ENCODE results near the gene CD27. TPM values are rescaled to one million over a fixed set of nuclear protein-coding genes. Genes with fewer than 3 reads are reported as not detected.
A peak's percentile ranks its signal among the peaks of the same experiment; 100 is the strongest.

Gene CD27
- total and polyA plus RNA-seq, 2 experiments from 2014 or later, result 0.53 TPM; not detected in 1

- H3K9me2 ChIP-seq (ENCODE audit: insufficient read depth), result no peaks in the 10 kb centered on the region
- no peaks in the 10 kb centered on the region for H3F3A ChIP-seq (replicated peaks; ENCODE audit: low read depth)
- no peak overlapping the region for H2AFZ ChIP-seq
- H3K4me3 Mint-ChIP-seq, result no peak overlapping the region
- peak overlapping the region; percentile 72; the same call in 1 of the 2 replicates for H3K27ac Mint-ChIP-seq
- no peaks in the 10 kb centered on the region for H3K4me1 ChIP-seq (ENCODE audit: insufficient read depth)
- H3K27ac ChIP-seq (ENCODE audit: low read depth), result no peak overlapping the region
- no peaks in the 10 kb centered on the region for H4K20me1 ChIP-seq (replicated peaks; ENCODE audit: insufficient read depth)
- peaks cover 24% of the 10 kb centered on the region for H3K4me1 Mint-ChIP-seq
- no peak overlapping the region for H3K4me2 ChIP-seq
- DNase-seq (ENCODE audit: low spot score) (no peak), ATAC-seq (no peak)
- H3K4me3 ChIP-seq, result no peak overlapping the region
- no peaks in the 10 kb centered on the region for H3K36me3 Mint-ChIP-seq (ENCODE audit: low read depth)
- TF ChIP-seq JUNB (IDR thresholded peaks at IDR 0.05; ENCODE audit: unreplicated experiment) (no peak), ZNF462 (CRISPR knock-in tag; IDR thresholded peaks at IDR 0.05) (no peak), EZH2 (IDR thresholded peaks at IDR 0.05; ENCODE audit: low read depth, unreplicated experiment) (no peak), CREB1 (CRISPR knock-in tag; IDR thresholded peaks at IDR 0.05; ENCODE audit: low read depth) (no peak), ZNF331 (CRISPR knock-in tag; IDR thresholded peaks at IDR 0.05; ENCODE audit: low read depth) (no peak), POLR2AphosphoS5 (IDR thresholded peaks at IDR 0.05; ENCODE audit: low read depth) (no peak), STAT1 (IDR thresholded peaks at IDR 0.05; ENCODE audit: unreplicated experiment) (no peak), ETS1 (IDR thresholded peaks at IDR 0.05) (no peak), NANOG (IDR thresholded peaks at IDR 0.05; ENCODE audit: borderline replicate concordance) (no peak), ZNF114 (CRISPR knock-in tag; IDR thresholded peaks at IDR 0.05) (no peak), REST (IDR thresholded peaks at IDR 0.05; ENCODE audit: unreplicated experiment) (no peak), CTCF (conservative IDR thresholded peaks at IDR 0.05; ENCODE audit: low read depth in 2 of 2) (no peak), EZH2phosphoT487 (IDR thresholded peaks at IDR 0.05; ENCODE audit: unreplicated experiment) (no peak)
- H3K9me3 Mint-ChIP-seq, result no peaks in the 10 kb centered on the region
- no peaks in the 10 kb centered on the region for H3K79me2 ChIP-seq (replicated peaks; ENCODE audit: insufficient read depth)
- no peaks in the 10 kb centered on the region for H3K36me3 ChIP-seq (ENCODE audit: insufficient read depth)
- peaks cover 16% of the 10 kb centered on the region for H3K27me3 Mint-ChIP-seq (ENCODE audit: insufficient read depth, low read depth, poor library complexity)
- no peaks in the 10 kb centered on the region for H3K27me3 ChIP-seq (ENCODE audit: insufficient read depth)
Measured at GRCh38 chr12:6443361-6443983, 1.3 kb upstream of the CD27 start.
